ENCODE data around the gene MYO3B.

Gene MYO3B

GRCh38 chr2:170177950-170178781, at the start of gene MYO3B:
TSS of gene MYO3B (plus strand) at chr2:170178147. CDS start at chr2:170178288, 141 bp downstream.
- DNase-seq (ENCODE audit: low read depth in 3 of 3, low spot score in 1 of 3): no peak

GRCh38 chr2:170139276-170139967, 38.5 kb upstream of the MYO3B start:
- DNase-seq (ENCODE audit: low read depth in 3 of 3, low spot score in 1 of 3): no peak

- DNase-seq (ENCODE audit: low read depth in 3 of 3, low spot score in 1 of 3): no peak
These were observed 37.4 kb upstream of the MYO3B start for GRCh38 chr2:170140561-170140960.

- DNase-seq (ENCODE audit: low read depth in 3 of 3, low spot score in 1 of 3): no peak
These were observed 36.1 kb upstream of the MYO3B start for GRCh38 chr2:170141865-170142264.

GRCh38 chr2:170142502-170142901, 35.4 kb upstream of the MYO3B start:
- no peak for DNase-seq (ENCODE audit: low read depth in 3 of 3, low spot score in 1 of 3)

GRCh38 chr2:170143045-170143717, 34.8 kb upstream of the MYO3B start:
- no peak for DNase-seq (ENCODE audit: low read depth in 3 of 3, low spot score in 1 of 3)

- no peak for DNase-seq (ENCODE audit: low read depth in 3 of 3, low spot score in 1 of 3)
These were observed 33.2 kb upstream of the MYO3B start for GRCh38 chr2:170144761-170145160.

GRCh38 chr2:170145191-170145590, 32.8 kb upstream of the MYO3B start:
- no peak for DNase-seq (ENCODE audit: low read depth in 3 of 3, low spot score in 1 of 3)

- no peak for DNase-seq (ENCODE audit: low read depth in 3 of 3, low spot score in 1 of 3)
These were observed 32.1 kb upstream of the MYO3B start for GRCh38 chr2:170145675-170146432.

- no peak for DNase-seq (ENCODE audit: low read depth in 3 of 3, low spot score in 1 of 3)
These were observed 31.2 kb upstream of the MYO3B start for GRCh38 chr2:170146784-170147183.

- no peak for DNase-seq (ENCODE audit: low read depth in 3 of 3, low spot score in 1 of 3)
These were observed 30.4 kb upstream of the MYO3B start for GRCh38 chr2:170147576-170147975.

GRCh38 chr2:170148161-170148560, 29.8 kb upstream of the MYO3B start:
- no peak for DNase-seq (ENCODE audit: low read depth in 3 of 3, low spot score in 1 of 3)

GRCh38 chr2:170152421-170152820, 25.5 kb upstream of the MYO3B start:
- DNase-seq (ENCODE audit: low read depth in 3 of 3, low spot score in 1 of 3): no peak

GRCh38 chr2:170155022-170155722, 22.8 kb upstream of the MYO3B start:
- no peak for DNase-seq (ENCODE audit: low read depth in 3 of 3, low spot score in 1 of 3)

- no peak for DNase-seq (ENCODE audit: low read depth in 3 of 3, low spot score in 1 of 3)
These were observed 22.2 kb upstream of the MYO3B start for GRCh38 chr2:170155723-170156253.

- no peak for DNase-seq (ENCODE audit: low read depth in 3 of 3, low spot score in 1 of 3)
These were observed 21.4 kb upstream of the MYO3B start for GRCh38 chr2:170156592-170156991.

GRCh38 chr2:170157025-170157684, 20.8 kb upstream of the MYO3B start:
- DNase-seq (ENCODE audit: low read depth in 3 of 3, low spot score in 1 of 3): no peak

- no peak for DNase-seq (ENCODE audit: low read depth in 3 of 3, low spot score in 1 of 3)
These were observed 18.9 kb upstream of the MYO3B start for GRCh38 chr2:170159060-170159459.

- no peak for DNase-seq (ENCODE audit: low read depth in 3 of 3, low spot score in 1 of 3)
These were observed 16.3 kb upstream of the MYO3B start for GRCh38 chr2:170161516-170162270.

All from stimulated activated CD4-positive, alpha-beta T cell treated with anti-CD3 and anti-CD28 coated beads, TNF-alpha, amount 100 ng/mL, for 1 hour (primary cell).